HepG2 (cell line): ENCODE results near the gene RPL39.

ENCODE experiments used
- CHD2 ChIP-seq: IDR thresholded peaks from 2 replicates; pipeline ENCODE4 v1.6.1; 2011; ENCODE audit warnings: low read depth, low read length, improper control_type of control experiment
- CTCF ChIP-seq: sonication (generic); formaldehyde crosslinking; IDR thresholded peaks from 2 replicates; pipeline ENCODE4 v1.5.0; 2020; ENCODE audit warnings: mild to moderate bottlenecking, missing genetic modification reagents, moderate library complexity
- EP300 ChIP-seq, 3 experiments: sonication (generic) in 1 of 3; formaldehyde crosslinking in 1 of 3; IDR thresholded peaks; 2 replicates each; pipeline versions ENCODE4 v1.5.1 to v1.6.1; 2011 to 2020; ENCODE audit warnings: low read depth in 2 of 3, low read length in 2 of 3, borderline replicate concordance in 1 of 3, improper control_type of control experiment in 1 of 3, mild to moderate bottlenecking in 1 of 3, missing genetic modification reagents in 1 of 3, moderate library complexity in 1 of 3
- FOXK2 ChIP-seq: fragments of 450-650 bp; IDR thresholded peaks from 2 replicates; pipeline ENCODE4 v1.6.1; 2016
- KLF13 ChIP-seq: sonication (generic); formaldehyde crosslinking; IDR thresholded peaks from 2 replicates; pipeline ENCODE4 v1.4.0; 2020; ENCODE audit warnings: mild to moderate bottlenecking, missing genetic modification reagents
- SP2 ChIP-seq: sonication (generic); formaldehyde crosslinking; IDR thresholded peaks from 2 replicates; pipeline ENCODE4 v1.5.1; 2020; ENCODE audit warnings: mild to moderate bottlenecking, missing genetic modification reagents
- SRSF1 ChIP-seq: fragments of 200-400 bp; formaldehyde crosslinking; optimal IDR thresholded peaks from 2 replicates; pipeline ENCODE3; 2017; ENCODE audit warnings: mild to moderate bottlenecking, low read depth, low read length, moderate library complexity
- TAF1 ChIP-seq: sonication (generic); formaldehyde crosslinking; IDR thresholded peaks from 2 replicates; pipeline ENCODE4 v1.4.0; 2020; ENCODE audit warnings: missing genetic modification reagents
- ZNF282 ChIP-seq: fragments of 450-650 bp; IDR thresholded peaks from 2 replicates; pipeline ENCODE4 v1.6.1; 2018; ENCODE audit not compliant: partially characterized antibody
- ZNF589 ChIP-seq: sonication (generic); formaldehyde crosslinking; conservative IDR thresholded peaks from 2 replicates; pipeline ENCODE4 v1.8.0; 2022; ENCODE audit warnings: mild to moderate bottlenecking, moderate library complexity, missing genetic modification reagents

DNA sequence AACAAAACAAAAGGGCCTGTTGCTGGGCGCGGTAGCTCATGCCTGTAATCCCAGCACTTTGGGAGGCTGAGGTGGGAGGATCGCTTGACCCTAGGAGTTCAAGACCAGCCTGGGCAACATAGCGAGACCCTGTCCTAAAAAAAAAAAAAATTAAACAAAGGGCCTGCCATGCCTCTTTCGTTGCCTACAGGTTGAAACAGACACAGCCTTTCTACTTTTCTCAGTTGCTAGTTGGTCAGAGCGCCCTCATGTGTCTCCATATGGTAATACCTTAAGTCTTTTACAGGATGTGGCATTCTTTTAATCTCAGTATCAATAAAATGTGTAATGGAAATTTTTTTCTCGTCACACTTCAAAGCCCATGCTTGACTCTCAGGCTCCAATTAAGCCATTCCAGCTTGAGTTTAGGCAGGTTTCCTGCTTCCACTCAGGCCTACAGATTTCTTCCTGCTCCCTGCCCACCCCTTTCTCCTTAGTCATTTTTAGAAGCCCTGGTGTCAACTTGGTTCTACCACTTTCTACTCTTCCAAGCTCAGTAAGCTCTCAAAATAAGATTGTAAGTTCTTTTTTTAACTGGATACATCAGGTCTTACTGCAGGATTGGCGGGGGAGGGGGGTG lies 37.7 kb downstream of the RPL39 start:
- TF ChIP-seq EP300 (IDR thresholded peaks at IDR 0.05; ENCODE audit: low read depth in 2 of 2, low read length in 2 of 2) = no peak
- no peak for TF ChIP-seq EP300 (CRISPR knock-in tag; IDR thresholded peaks at IDR 0.05; ENCODE audit: borderline replicate concordance)
- peak; percentile 51 for TF ChIP-seq CTCF
- no peak for TF ChIP-seq FOXK2
- no peak for TF ChIP-seq SP2 (CRISPR knock-in tag)
- no peak for TF ChIP-seq SRSF1
- no peak for TF ChIP-seq CHD2
- TF ChIP-seq ZNF282 = no peak
- no peak for TF ChIP-seq TAF1 (CRISPR knock-in tag)
- TF ChIP-seq KLF13 (CRISPR knock-in tag) = no peak
- no peak for TF ChIP-seq ZNF589 (CRISPR knock-in tag)
